Ascending aorta (tissue), 2 donors: ENCODE results near the gene PTPN6. TPM values are rescaled to one million over a fixed set of nuclear protein-coding genes. Genes with fewer than 3 reads are reported as not detected.

ENCODE experiments used
- DNase-seq, 2 donors: peaks; one replicate each; pipeline ENCODE4 v3.0.0-alpha.2; 2019; ENCODE audit warnings: low spot score in 2 of 2
- H3K27ac ChIP-seq, 2 donors: fragments of 200-600 bp; sonication (generic); one replicate each; pipeline ENCODE4 v1.5.1; 2016 to 2017; ENCODE audit warnings: mild to moderate bottlenecking in 1 of 2
- H3K27me3 ChIP-seq: fragments of 200-600 bp; sonication (generic); one replicate; pipeline ENCODE4 v1.5.1; 2017
- H3K36me3 ChIP-seq, 2 donors: fragments of 200-600 bp; sonication (generic); one replicate each; pipeline ENCODE4 v1.5.1; 2016
- H3K4me1 ChIP-seq, 2 donors: fragments of 200-600 bp; sonication (generic); one replicate each; pipeline ENCODE4 v1.5.1; 2016 to 2017; ENCODE audit warnings: mild to moderate bottlenecking in 1 of 2
- H3K4me3 ChIP-seq, 2 donors: fragments of 200-600 bp; sonication (generic); one replicate each; pipeline ENCODE4 v1.5.1; 2016 to 2017; ENCODE audit warnings: mild to moderate bottlenecking in 1 of 2
- H3K9me3 ChIP-seq, 2 donors: fragments of 200-600 bp; sonication (generic); one replicate each; pipeline ENCODE4 v1.5.1; 2016
- CTCF ChIP-seq, 3 experiments: fragments of 200-600 bp in 2 of 3; fragments of 450-650 bp in 1 of 3; sonication (generic) in 2 of 3; IDR thresholded peaks; one replicate each; pipeline ENCODE4 v1.5.1; 2016 to 2019; ENCODE audit warnings: antibody characterized with exemption in 3 of 3, mild to moderate bottlenecking in 1 of 3, moderate library complexity in 1 of 3
- intact Hi-C: fragments of 100-400 bp; cut with DNase I; formaldehyde crosslinking; loops from one replicate; pipeline ENCODE4 v1.15.1; 2023
- total RNA-seq: library from RNA; depleted of rRNA; stranded (reverse); fragments of >200 nt; gene quantifications from one replicate; pipeline ENCODE4 v1.1.0, GENCODE V29; 2016

The PTPN6 gene
- total RNA-seq, 1 donor from 2014 or later = 1.7 TPM

GRCh38 chr12:6927379-6928021 lies 23.7 kb upstream of the PTPN6 start, which contains the start of gene ATN1:
TSS of gene ATN1 (plus strand) at chr12:6927959. CDS start at chr12:6934002, 6,043 bp downstream.
- H3K4me1 ChIP-seq = peaks cover 27 to 40% of the 10 kb centered on the region in 2 donors
- peak in 1 of 2 donors; percentile 91 for DNase-seq
- no peak for TF ChIP-seq CTCF (IDR thresholded peaks at IDR 0.05)

GRCh38 chr12:6928022-6928702 lies 23.0 kb upstream of the PTPN6 start:
- Histone ChIP-seq H3K4me1 (peaks cover 27 to 40% of the 10 kb centered on the region in 2 donors), H3K4me3 (peak overlapping the region; percentile 92 to 99), H3K27me3 (no peaks in the 10 kb centered on the region), H3K36me3 (peaks cover under 1 to 6% of the 10 kb centered on the region in 2 donors), H3K9me3 (no peaks in the 10 kb centered on the region), H3K27ac (peak overlapping the region; percentile 97 to 99)
- no peak for DNase-seq
- TF ChIP-seq CTCF (IDR thresholded peaks at IDR 0.05) = no peak
- intact Hi-C loops = loop anchor here (1.0 to 10.0 kb wide), 3 partner anchors 8 to 583 kb away; partner anchors contain the start of genes LPCAT3 and TNFRSF1A

More at GRCh38 chr12:6927379-6928021, 23.7 kb upstream of the PTPN6 start, which contains the start of gene ATN1:
- Histone ChIP-seq H3K36me3 (peaks cover 6 to 7% of the 10 kb centered on the region in 2 donors), H3K4me3 (peak within 1 kb of the TSS; percentile 92 to 99), H3K27ac (peak within 1 kb of the TSS; percentile 97 to 99), H3K27me3 (no peaks in the 10 kb centered on the region), H3K9me3 (no peaks in the 10 kb centered on the region)
- intact Hi-C loops = loop anchor here (1.0 to 10.0 kb wide), 3 partner anchors 9 to 583 kb away; partner anchors contain the start of genes LPCAT3 and TNFRSF1A

- Histone ChIP-seq H3K9me3 (no peaks in the 10 kb centered on the region), H3K4me3 (peak overlapping the region; percentile 92 to 99), H3K27me3 (no peaks in the 10 kb centered on the region), H3K36me3 (peaks cover 0 to 2% of the 10 kb centered on the region in 2 donors), H3K27ac (peak overlapping the region; percentile 97 to 99), H3K4me1 (peaks cover 27 to 44% of the 10 kb centered on the region in 2 donors)
- DNase-seq = no peak
- intact Hi-C loops = loop anchor here (1.0 to 10.0 kb wide), 3 partner anchors 7 to 584 kb away; partner anchors contain the start of genes LPCAT3 and TNFRSF1A
- no peak for TF ChIP-seq CTCF (IDR thresholded peaks at IDR 0.05)
These were observed 22.3 kb upstream of the PTPN6 start for GRCh38 chr12:6928703-6929407.

- no peaks in the 10 kb centered on the region for H3K27me3 ChIP-seq
- no peak for DNase-seq
- peak overlapping the region; percentile 97 to 99 for H3K27ac ChIP-seq
- H3K36me3 ChIP-seq = peaks cover 6 to 8% of the 10 kb centered on the region in 2 donors
- peak overlapping the region; percentile 92 to 99 for H3K4me3 ChIP-seq
- peaks cover 23 to 41% of the 10 kb centered on the region in 2 donors for H3K4me1 ChIP-seq
- intact Hi-C loops = loop anchor here (5.0 to 10.0 kb wide), 2 partner anchors 88 to 585 kb away; partner anchors contain the start of genes LPCAT3 and TNFRSF1A
- TF ChIP-seq CTCF (IDR thresholded peaks at IDR 0.05) = no peak
- H3K9me3 ChIP-seq = no peaks in the 10 kb centered on the region
These were observed 21.4 kb upstream of the PTPN6 start for GRCh38 chr12:6929466-6930452.
